NT2/D1 (cell line): ENCODE results near the gene MYLK.

Experiments used
- SUZ12 ChIP-seq: IDR thresholded peaks from 2 replicates; pipeline ENCODE4 v1.6.1; 2011; ENCODE audit not compliant: insufficient read length, insufficient read depth; ENCODE audit errors: extremely low read depth
- YY1 ChIP-seq: IDR thresholded peaks from 2 replicates; pipeline ENCODE4 v1.6.1; 2011; ENCODE audit not compliant: insufficient read length, insufficient read depth

DNA sequence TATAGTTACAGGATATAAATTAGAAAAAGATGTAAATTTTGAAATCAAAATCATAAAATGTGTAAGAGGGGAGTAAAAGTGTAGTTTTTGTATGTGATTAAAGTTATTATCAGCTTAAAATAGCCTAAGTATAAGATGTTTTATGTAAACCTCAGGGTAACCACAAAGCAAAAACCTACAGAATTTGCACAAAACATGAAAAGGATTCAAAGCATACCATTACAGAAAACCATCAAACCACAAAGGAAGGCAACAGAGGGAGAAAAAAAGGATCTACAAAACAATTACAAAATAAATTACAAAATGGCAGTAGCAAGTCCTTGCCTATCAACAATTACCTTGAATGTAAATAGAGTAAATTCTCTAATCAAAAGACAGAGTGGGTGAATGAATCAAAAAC lies 36.7 kb upstream of the MYLK start:
- TF ChIP-seq YY1 (no peak), SUZ12 (no peak)
